Vagina (tissue), 2 donors: Measurements from ENCODE around the gene ZNF273. TPM values are rescaled to one million over a fixed set of nuclear protein-coding genes. Genes with fewer than 3 reads are reported as not detected.
A peak's percentile ranks its signal among the peaks of the same experiment; 100 is the strongest.
"Not testable (repeated sequence)": the region's sequence is repeated elsewhere in the genome, so short reads cannot be mapped to it uniquely, and the experiment has no call there.

Experiments used
- DNase-seq, 2 donors: peaks; one replicate each; pipeline ENCODE4 v3.0.0-alpha.2; 2017; ENCODE audit errors: extremely low spot score in 2 of 2
- H3K27ac ChIP-seq: fragments of 200-600 bp; sonication (generic); one replicate; pipeline ENCODE4 v1.5.1; 2019
- H3K27me3 ChIP-seq: fragments of 200-600 bp; sonication (generic); one replicate; pipeline ENCODE4 v1.5.1; 2019
- H3K36me3 ChIP-seq, 2 donors: fragments of 200-600 bp; sonication (generic); one replicate each; pipeline ENCODE4 v1.5.1; 2017 to 2019
- H3K4me1 ChIP-seq: fragments of 200-600 bp; sonication (generic); one replicate; pipeline ENCODE4 v1.5.1; 2019
- H3K4me3 ChIP-seq, 2 donors: fragments of 200-600 bp; sonication (generic); 1 replicate in 1 of 2; 2 replicates in 1 of 2; pipeline ENCODE4 v1.5.1; 2016 to 2019
- H3K9me3 ChIP-seq: fragments of 200-600 bp; sonication (generic); one replicate; pipeline ENCODE4 v1.5.1; 2019
- POLR2A ChIP-seq, 2 donors: fragments of 450-650 bp; IDR thresholded peaks; one replicate each; pipeline ENCODE4 v1.6.1; 2017; ENCODE audit warnings: antibody characterized with exemption in 2 of 2, mild to moderate bottlenecking in 2 of 2, moderate library complexity in 2 of 2
- POLR2AphosphoS5 ChIP-seq, 2 donors: sonication (generic); formaldehyde crosslinking; IDR thresholded peaks; one replicate each; pipeline ENCODE4 v1.9.0; 2017; ENCODE audit warnings: antibody characterized with exemption in 2 of 2, mild to moderate bottlenecking in 2 of 2, low read depth in 1 of 2; ENCODE audit not compliant: insufficient read depth in 1 of 2
- intact Hi-C: fragments of 100-400 bp; cut with DNase I; formaldehyde crosslinking; loops from one replicate; pipeline ENCODE4 v1.15.1; 2023
- total RNA-seq: library from RNA; depleted of rRNA; stranded (reverse); fragments of >200 nt; gene quantifications from one replicate; pipeline ENCODE4 v1.2.3, GENCODE V29; 2016
- TF ChIP-seq, protein P1 (sequence below), 3 experiments: fragments of 450-650 bp in 2 of 3; fragments of 200-600 bp in 1 of 3; sonication (generic) in 1 of 3; IDR thresholded peaks; one replicate each; pipeline ENCODE4 v1.5.1; 2017 to 2019; ENCODE audit warnings: antibody characterized with exemption in 3 of 3, mild to moderate bottlenecking in 2 of 3, moderate library complexity in 2 of 3

The ZNF273 gene
- total RNA-seq: 47.4 TPM

DNA sequence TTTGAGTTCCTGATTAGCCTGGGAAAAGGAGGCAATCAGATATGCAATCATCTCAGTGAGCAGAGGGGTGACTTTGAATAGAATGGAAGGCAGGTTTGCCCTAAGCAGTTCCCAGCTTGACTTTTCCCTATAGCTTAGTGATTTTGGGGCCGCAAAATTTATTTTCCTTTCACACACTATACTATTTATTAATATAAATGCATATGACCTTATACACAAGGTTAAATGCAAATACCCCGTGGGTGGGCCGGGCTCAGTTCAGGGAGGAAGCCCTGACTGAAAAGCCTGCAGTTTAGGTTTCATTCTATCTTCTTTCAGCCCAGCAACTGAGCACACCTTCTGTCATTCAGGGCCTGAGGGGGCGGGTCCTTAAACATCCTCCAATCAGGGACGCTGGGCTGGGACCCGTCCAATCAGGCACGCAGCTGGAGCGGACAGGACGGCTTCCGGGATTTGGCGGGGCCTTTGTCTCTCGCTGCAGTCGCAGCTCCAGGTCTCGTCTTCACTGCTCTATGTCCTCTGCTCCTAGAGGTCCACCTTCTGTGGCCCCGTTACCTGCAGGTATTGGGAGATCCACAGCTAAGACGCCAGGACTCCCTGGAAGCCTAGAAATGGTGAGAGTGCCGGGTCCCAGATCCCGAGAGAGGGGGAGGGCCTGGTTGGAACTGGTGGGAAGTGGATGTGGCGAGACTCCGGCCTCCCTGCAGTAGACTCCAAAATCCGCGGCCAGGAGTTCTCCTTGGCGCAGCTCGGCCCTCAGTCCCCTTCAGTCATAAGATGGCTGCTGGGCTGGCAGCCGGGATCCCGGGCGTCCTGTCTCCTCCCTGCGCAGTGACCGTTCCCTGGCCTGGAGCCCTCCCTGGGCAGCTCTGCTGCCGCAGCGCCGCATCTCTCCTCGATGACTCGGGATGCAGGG is at the start of gene ZNF273:
Gene ZNF273, plus strand, starts transcription at position 468 of the 916 bp plus-strand sequence. Its CDS starts 45 bp downstream, at position 513.
- peak within 1 kb of the TSS; percentile 66 for H3K27ac ChIP-seq
- H3K27me3 ChIP-seq: no peaks in the 10 kb centered on the region
- DNase-seq: no peak
- intact Hi-C loops: no loop called here
- H3K36me3 ChIP-seq: no peaks in the 10 kb centered on the region
- H3K4me3 ChIP-seq: peak within 1 kb of the TSS; percentile 84 to 95
- peaks cover 19% of the 10 kb centered on the region for H3K4me1 ChIP-seq
- no peaks in the 10 kb centered on the region for H3K9me3 ChIP-seq
- TF ChIP-seq POLR2AphosphoS5 (IDR thresholded peaks at IDR 0.05; ENCODE audit: insufficient read depth in 1 of 2, low read depth in 1 of 2): peak; percentile 81 to 82
- TF ChIP-seq POLR2A (IDR thresholded peaks at IDR 0.05): no peak

DNA sequence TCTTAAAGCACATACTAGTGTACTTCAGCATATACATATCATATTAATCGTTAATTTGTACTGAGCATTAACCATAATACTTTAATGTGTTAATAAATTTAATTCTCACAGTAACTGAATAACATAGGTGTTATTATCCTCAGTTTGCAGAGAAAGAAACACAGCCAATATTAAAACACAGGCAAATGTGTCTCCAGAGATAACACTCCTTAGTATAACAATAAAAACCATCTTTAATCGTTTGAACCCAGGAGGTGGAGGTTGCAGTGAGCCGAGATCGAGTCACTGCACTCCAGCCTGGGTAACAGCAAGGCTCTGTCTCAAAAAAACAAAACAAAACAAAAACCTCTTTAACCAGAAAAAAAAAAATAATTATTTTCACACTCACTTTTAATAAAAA is 49.4 kb upstream of the ZNF273 start:
- Histone ChIP-seq H3K9me3 (no peaks in the 10 kb centered on the region), H3K27me3 (no peaks in the 10 kb centered on the region), H3K4me1 (peaks cover 11% of the 10 kb centered on the region), H3K27ac (no peak overlapping the region), H3K4me3 (no peak overlapping the region), H3K36me3 (no peaks in the 10 kb centered on the region)
- DNase-seq: no peak
- intact Hi-C loops: no loop called here
- TF ChIP-seq POLR2AphosphoS5 (IDR thresholded peaks at IDR 0.05; ENCODE audit: insufficient read depth in 1 of 2, low read depth in 1 of 2): no peak
- TF ChIP-seq, protein P1, sequence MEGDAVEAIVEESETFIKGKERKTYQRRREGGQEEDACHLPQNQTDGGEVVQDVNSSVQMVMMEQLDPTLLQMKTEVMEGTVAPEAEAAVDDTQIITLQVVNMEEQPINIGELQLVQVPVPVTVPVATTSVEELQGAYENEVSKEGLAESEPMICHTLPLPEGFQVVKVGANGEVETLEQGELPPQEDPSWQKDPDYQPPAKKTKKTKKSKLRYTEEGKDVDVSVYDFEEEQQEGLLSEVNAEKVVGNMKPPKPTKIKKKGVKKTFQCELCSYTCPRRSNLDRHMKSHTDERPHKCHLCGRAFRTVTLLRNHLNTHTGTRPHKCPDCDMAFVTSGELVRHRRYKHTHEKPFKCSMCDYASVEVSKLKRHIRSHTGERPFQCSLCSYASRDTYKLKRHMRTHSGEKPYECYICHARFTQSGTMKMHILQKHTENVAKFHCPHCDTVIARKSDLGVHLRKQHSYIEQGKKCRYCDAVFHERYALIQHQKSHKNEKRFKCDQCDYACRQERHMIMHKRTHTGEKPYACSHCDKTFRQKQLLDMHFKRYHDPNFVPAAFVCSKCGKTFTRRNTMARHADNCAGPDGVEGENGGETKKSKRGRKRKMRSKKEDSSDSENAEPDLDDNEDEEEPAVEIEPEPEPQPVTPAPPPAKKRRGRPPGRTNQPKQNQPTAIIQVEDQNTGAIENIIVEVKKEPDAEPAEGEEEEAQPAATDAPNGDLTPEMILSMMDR (IDR thresholded peaks at IDR 0.05): no peak
- TF ChIP-seq POLR2A (IDR thresholded peaks at IDR 0.05): no peak

DNA sequence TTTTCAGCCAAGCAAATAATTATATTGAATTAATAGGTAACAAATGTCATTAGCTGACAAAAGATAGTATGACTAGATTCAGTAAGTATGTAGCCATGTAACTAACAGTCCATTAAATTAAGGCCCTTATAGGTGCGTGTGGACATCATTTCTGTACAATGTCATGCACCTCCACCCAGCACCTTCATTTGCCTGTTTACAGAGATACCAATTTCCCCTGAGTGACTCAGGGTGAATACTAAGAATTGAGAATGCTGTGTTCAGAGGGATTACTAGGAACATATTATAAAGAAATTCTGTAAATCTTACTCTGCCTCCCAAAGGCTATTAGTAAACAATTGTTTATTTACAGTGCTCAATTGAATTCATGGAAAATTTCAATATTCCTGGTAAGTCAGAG is 48.1 kb upstream of the ZNF273 start:
- Histone ChIP-seq H3K9me3 (no peaks in the 10 kb centered on the region), H3K27ac (no peak overlapping the region), H3K27me3 (no peaks in the 10 kb centered on the region), H3K4me3 (no peak overlapping the region), H3K4me1 (peaks cover 3% of the 10 kb centered on the region), H3K36me3 (no peaks in the 10 kb centered on the region)
- TF ChIP-seq, protein P1 (IDR thresholded peaks at IDR 0.05): no peak
- no peak for DNase-seq
- intact Hi-C loops: no loop called here

DNA sequence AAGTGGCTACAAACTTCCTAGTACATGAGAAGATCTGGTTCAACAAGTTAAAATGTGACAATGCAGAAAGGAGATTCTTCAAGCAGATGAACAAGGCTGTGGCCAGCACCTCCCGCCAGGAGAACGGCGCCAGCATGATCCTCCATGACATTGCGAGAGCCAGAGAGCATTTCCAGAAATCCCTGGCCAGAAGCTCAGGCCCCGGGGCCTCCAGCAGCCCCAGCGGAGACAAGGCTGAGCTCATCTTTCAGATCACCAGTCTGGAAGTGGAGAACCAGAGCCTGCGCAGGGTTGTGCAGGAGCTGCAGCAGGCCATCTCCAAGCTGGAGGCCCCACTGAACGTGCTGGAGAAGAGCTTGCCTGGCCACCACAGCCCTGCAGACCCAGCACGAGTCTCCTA is 40.1 kb upstream of the ZNF273 start:
- TF ChIP-seq, protein P1 (IDR thresholded peaks at IDR 0.05): no peak
- TF ChIP-seq POLR2AphosphoS5 (IDR thresholded peaks at IDR 0.05; ENCODE audit: insufficient read depth in 1 of 2, low read depth in 1 of 2): no peak
- no peaks in the 10 kb centered on the region for H3K36me3 ChIP-seq
- H3K27ac ChIP-seq: no peak overlapping the region
- no peak overlapping the region for H3K4me3 ChIP-seq
- H3K4me1 ChIP-seq: no peaks in the 10 kb centered on the region
- H3K9me3 ChIP-seq: no peaks in the 10 kb centered on the region
- no peak for DNase-seq
- H3K27me3 ChIP-seq: no peaks in the 10 kb centered on the region
- intact Hi-C loops: no loop called here

DNA sequence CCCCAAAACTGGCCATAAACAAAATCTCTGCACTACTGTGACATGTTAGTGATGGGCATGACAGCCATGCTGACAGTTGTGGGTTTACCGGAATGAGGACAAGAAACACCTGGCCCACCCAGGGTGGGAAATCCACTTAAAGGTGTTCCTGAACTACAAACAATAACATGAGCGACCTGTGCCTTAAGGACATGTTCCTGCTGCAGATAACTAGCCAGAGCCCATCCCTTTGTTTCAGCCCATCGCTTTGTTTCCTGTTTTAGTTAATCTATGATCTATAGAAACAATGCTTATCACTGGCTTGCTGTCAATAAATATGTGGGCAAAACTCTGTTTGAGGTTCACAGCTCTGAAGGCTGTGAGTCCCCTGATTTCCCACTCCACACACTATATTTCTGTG is 39.5 kb upstream of the ZNF273 start:
- H3K4me1 ChIP-seq, H3K27me3 ChIP-seq, intact Hi-C loops, DNase-seq, H3K27ac ChIP-seq, H3K9me3 ChIP-seq, H3K4me3 ChIP-seq, H3K36me3 ChIP-seq: not testable (repeated sequence)

DNA sequence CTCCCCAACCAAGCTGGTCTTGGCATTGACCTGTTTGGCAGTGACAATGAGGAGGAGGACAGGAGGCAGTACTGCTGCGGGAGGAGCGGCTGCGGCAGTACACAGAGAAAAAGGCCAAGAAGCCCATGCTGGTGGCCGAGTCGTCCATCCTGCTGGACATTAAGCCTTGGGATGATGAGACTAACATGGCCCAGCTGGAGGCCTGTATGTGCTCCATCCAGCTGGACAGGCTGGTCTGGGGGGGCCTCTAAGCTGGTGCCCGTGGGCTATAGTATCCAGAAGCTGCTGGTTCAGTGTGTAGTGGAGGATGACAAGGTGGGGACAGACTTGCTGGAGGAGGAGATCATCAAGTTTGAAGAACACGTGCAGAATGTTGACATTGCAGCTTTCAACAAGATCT is 39.1 kb upstream of the ZNF273 start:
- Histone ChIP-seq H3K4me1 (no peaks in the 10 kb centered on the region), H3K27ac (no peak overlapping the region), H3K9me3 (no peaks in the 10 kb centered on the region), H3K36me3 (no peaks in the 10 kb centered on the region), H3K27me3 (no peaks in the 10 kb centered on the region), H3K4me3 (no peak overlapping the region)
- TF ChIP-seq, protein P1 (IDR thresholded peaks at IDR 0.05): no peak
- TF ChIP-seq POLR2A (IDR thresholded peaks at IDR 0.05): no peak
- TF ChIP-seq POLR2AphosphoS5 (IDR thresholded peaks at IDR 0.05; ENCODE audit: insufficient read depth in 1 of 2, low read depth in 1 of 2): no peak
- intact Hi-C loops: no loop called here
- DNase-seq: no peak
